HEK293 (cell line): ENCODE measurements around the gene MICU2.

Experiments
- CTCF ChIA-PET: fragments of 350-600 bp; formaldehyde crosslinking; extraction: SDS; loops from one replicate; lab custom pipeline; 2021; ENCODE audit warnings: antibody characterized with exemption; lab: Yijun Ruan, JAX
- POLR2A ChIA-PET: fragments of 300-600 bp; formaldehyde crosslinking; extraction: SDS; loops from one replicate; lab custom pipeline; 2020; ENCODE audit warnings: antibody characterized with exemption, inconsistent platforms; lab: Yijun Ruan, JAX
- H3K27ac ChIP-seq: fragments of 200-500 bp; sonication (Bioruptor generic); 2 replicates; pipeline ENCODE4 v1.5.1; 2014; ENCODE audit warnings: low read depth, low read length, control low read depth, inconsistent platforms; ENCODE audit errors: extremely low read depth
- H3K36me3 ChIP-seq, 2 experiments: fragments of 200-500 bp in 1 of 2; sonication (Bioruptor generic) in 1 of 2; 1 replicate in 1 of 2; 2 replicates in 1 of 2; pipeline ENCODE4 v1.5.1; 2014 to 2017; ENCODE audit warnings: inconsistent platforms in 2 of 2, low read length in 2 of 2; ENCODE audit not compliant: control insufficient read depth in 2 of 2, insufficient read depth in 1 of 2
- H3K4me1 ChIP-seq: fragments of 200-500 bp; sonication (Bioruptor generic); 2 replicates; pipeline ENCODE4 v1.5.1; 2014; ENCODE audit warnings: mild to moderate bottlenecking, low read length, inconsistent platforms; ENCODE audit not compliant: control insufficient read depth, insufficient read depth
- H3K4me3 ChIP-seq: 2 replicates; pipeline ENCODE4 v1.5.1; 2011; ENCODE audit warnings: low read depth, mild to moderate bottlenecking, control low read depth, low read length, moderate library complexity
- H3K9me3 ChIP-seq: fragments of 200-500 bp; sonication (Bioruptor generic); 2 replicates; pipeline ENCODE4 v1.5.1; 2014; ENCODE audit warnings: low read depth, low read length, inconsistent platforms; ENCODE audit not compliant: control insufficient read depth, insufficient read depth
- GLI2 ChIP-seq: fragments of 450-650 bp; formaldehyde crosslinking; IDR thresholded peaks from 2 replicates; pipeline ENCODE4; 2017; ENCODE audit warnings: missing biosample characterization, missing genetic modification characterization, low read depth, borderline replicate concordance
- KLF16 ChIP-seq: fragments of 450-650 bp; formaldehyde crosslinking; IDR thresholded peaks from 2 replicates; pipeline ENCODE4 v1.5.1; 2017; ENCODE audit warnings: missing biosample characterization, missing genetic modification characterization
- PRDM1 ChIP-seq: fragments of 450-650 bp; formaldehyde crosslinking; IDR thresholded peaks from 2 replicates; pipeline ENCODE4; 2016; ENCODE audit warnings: missing biosample characterization, missing genetic modification characterization
- SETDB1 ChIP-seq: IDR thresholded peaks from one replicate; pipeline ENCODE4 v1.6.1; 2017; ENCODE audit warnings: mild to moderate bottlenecking, low read length, moderate library complexity, mixed read lengths; ENCODE audit not compliant: insufficient read length
- SP3 ChIP-seq: fragments of 450-650 bp; formaldehyde crosslinking; IDR thresholded peaks from 2 replicates; pipeline ENCODE4 v1.5.1; 2016; ENCODE audit warnings: missing biosample characterization, missing genetic modification characterization
- ZFHX2 ChIP-seq: fragments of 450-650 bp; formaldehyde crosslinking; conservative IDR thresholded peaks from 2 replicates; pipeline ENCODE4 v1.5.1; 2016; ENCODE audit warnings: missing biosample characterization, missing genetic modification characterization
- ZNF155 ChIP-seq: fragments of 450-650 bp; formaldehyde crosslinking; IDR thresholded peaks from 2 replicates; pipeline ENCODE4 v1.5.1; 2016; ENCODE audit warnings: missing biosample characterization, missing genetic modification characterization
- ZNF169 ChIP-seq: fragments of 450-650 bp; formaldehyde crosslinking; IDR thresholded peaks from 2 replicates; pipeline ENCODE4 v1.5.1; 2016; ENCODE audit warnings: missing biosample characterization, missing genetic modification characterization
- ZNF175 ChIP-seq: fragments of 450-650 bp; formaldehyde crosslinking; IDR thresholded peaks from 2 replicates; pipeline ENCODE4 v1.5.1; 2016; ENCODE audit warnings: missing biosample characterization, missing genetic modification characterization
- ZNF311 ChIP-seq: fragments of 450-650 bp; formaldehyde crosslinking; IDR thresholded peaks from 2 replicates; pipeline ENCODE4 v1.5.1; 2017; ENCODE audit warnings: missing biosample characterization, missing genetic modification characterization, borderline replicate concordance
- ZNF335 ChIP-seq: fragments of 450-650 bp; formaldehyde crosslinking; conservative IDR thresholded peaks from 2 replicates; pipeline ENCODE4 v1.5.1; 2016; ENCODE audit warnings: missing biosample characterization, missing genetic modification characterization
- ZNF610 ChIP-seq: fragments of 450-650 bp; formaldehyde crosslinking; IDR thresholded peaks from 2 replicates; pipeline ENCODE4 v1.5.1; 2016; ENCODE audit warnings: missing biosample characterization, missing genetic modification characterization, borderline replicate concordance
- ZNF664 ChIP-seq: fragments of 450-650 bp; formaldehyde crosslinking; IDR thresholded peaks from 2 replicates; pipeline ENCODE4 v1.5.1; 2016; ENCODE audit warnings: missing biosample characterization, missing genetic modification characterization
- TF ChIP-seq, protein P1 (sequence below): fragments of 450-650 bp; formaldehyde crosslinking; IDR thresholded peaks from 2 replicates; pipeline ENCODE4 v1.5.1; 2016; ENCODE audit warnings: missing biosample characterization, missing genetic modification characterization, borderline replicate concordance
- TF ChIP-seq, protein P2 (sequence below): fragments of 450-650 bp; formaldehyde crosslinking; IDR thresholded peaks from 2 replicates; pipeline ENCODE4 v1.5.1; 2016; ENCODE audit warnings: missing biosample characterization, missing genetic modification characterization
- TF ChIP-seq, protein P3 (sequence below): fragments of 450-650 bp; formaldehyde crosslinking; IDR thresholded peaks from 2 replicates; pipeline ENCODE4 v1.5.1; 2017; ENCODE audit warnings: missing biosample characterization, mild to moderate bottlenecking, missing genetic modification characterization, moderate library complexity
- TF ChIP-seq, protein P4 (sequence below): fragments of 450-650 bp; formaldehyde crosslinking; IDR thresholded peaks from 2 replicates; pipeline ENCODE4 v1.5.1; 2016; ENCODE audit warnings: missing biosample characterization, missing genetic modification characterization
- TF ChIP-seq, protein P5 (sequence below): fragments of 450-650 bp; formaldehyde crosslinking; IDR thresholded peaks from 2 replicates; pipeline ENCODE4 v1.5.1; 2017; ENCODE audit warnings: missing biosample characterization, missing genetic modification characterization
- TF ChIP-seq, protein P6 (sequence below): fragments of 450-650 bp; formaldehyde crosslinking; IDR thresholded peaks from 2 replicates; pipeline ENCODE4 v1.5.1; 2016; ENCODE audit warnings: missing biosample characterization, missing genetic modification characterization
- TF ChIP-seq, protein P7 (sequence below): fragments of 450-650 bp; formaldehyde crosslinking; IDR thresholded peaks from 2 replicates; pipeline ENCODE4 v1.5.1; 2017; ENCODE audit warnings: missing biosample characterization, missing genetic modification characterization

The MICU2 gene

DNA sequence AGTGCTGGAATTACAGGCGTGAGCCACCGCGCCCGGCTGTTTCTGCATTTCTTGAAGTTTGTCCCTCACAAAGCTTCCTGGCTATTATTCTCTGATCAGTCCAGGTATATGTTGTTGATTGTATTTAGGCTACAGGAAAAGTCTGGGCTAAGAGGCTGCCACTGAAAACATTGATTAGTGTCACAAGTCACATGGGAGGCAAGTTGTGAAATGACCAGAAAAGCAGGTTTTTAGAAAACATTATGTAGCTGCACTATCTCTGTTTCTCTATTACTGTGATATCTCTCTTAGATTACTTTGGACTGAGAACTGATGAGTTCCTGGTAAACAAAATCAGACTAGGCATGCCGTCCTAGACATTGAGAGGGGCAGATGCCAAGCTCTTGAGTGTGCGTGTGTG is 128.9 kb downstream of the MICU2 start (continued):
- TF ChIP-seq, protein P1, sequence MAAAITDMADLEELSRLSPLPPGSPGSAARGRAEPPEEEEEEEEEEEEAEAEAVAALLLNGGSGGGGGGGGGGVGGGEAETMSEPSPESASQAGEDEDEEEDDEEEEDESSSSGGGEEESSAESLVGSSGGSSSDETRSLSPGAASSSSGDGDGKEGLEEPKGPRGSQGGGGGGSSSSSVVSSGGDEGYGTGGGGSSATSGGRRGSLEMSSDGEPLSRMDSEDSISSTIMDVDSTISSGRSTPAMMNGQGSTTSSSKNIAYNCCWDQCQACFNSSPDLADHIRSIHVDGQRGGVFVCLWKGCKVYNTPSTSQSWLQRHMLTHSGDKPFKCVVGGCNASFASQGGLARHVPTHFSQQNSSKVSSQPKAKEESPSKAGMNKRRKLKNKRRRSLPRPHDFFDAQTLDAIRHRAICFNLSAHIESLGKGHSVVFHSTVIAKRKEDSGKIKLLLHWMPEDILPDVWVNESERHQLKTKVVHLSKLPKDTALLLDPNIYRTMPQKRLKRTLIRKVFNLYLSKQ (tag by site-specific recombination): no peak

DNA sequence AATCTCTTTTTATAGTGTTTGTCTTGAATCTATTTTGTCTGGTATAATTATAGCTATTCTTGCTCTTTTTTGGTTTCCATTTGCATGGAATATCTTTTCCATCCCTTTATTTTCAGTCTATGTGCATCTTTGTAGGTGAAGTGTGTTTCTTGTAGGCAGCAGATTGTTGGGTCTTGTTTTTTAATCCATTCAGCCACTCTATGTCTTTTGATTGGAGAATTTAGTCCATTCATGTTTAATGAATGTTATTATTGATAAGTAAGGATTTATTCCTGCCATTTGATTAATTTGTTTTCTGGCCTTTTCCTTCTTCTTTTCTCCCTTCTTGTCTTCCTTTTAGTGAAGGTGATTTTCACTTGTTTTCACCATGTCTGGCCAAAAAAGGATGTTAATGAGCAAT is 133.2 kb downstream of the MICU2 start:
- H3K4me1 ChIP-seq: no peaks in the 10 kb centered on the region
- no peaks in the 10 kb centered on the region for H3K9me3 ChIP-seq
- TF ChIP-seq ZNF335 (tag by site-specific recombination): no peak
- peak; percentile 60 for TF ChIP-seq SETDB1
- TF ChIP-seq, all 188 proteins: peak for 1
- Histone ChIP-seq H3K36me3 (no peaks in the 10 kb centered on the region), H3K4me3 (no peak overlapping the region), H3K27ac (no peak overlapping the region)
- ChIA-PET POLR2A (no interaction called here), CTCF (no interaction called here)

DNA sequence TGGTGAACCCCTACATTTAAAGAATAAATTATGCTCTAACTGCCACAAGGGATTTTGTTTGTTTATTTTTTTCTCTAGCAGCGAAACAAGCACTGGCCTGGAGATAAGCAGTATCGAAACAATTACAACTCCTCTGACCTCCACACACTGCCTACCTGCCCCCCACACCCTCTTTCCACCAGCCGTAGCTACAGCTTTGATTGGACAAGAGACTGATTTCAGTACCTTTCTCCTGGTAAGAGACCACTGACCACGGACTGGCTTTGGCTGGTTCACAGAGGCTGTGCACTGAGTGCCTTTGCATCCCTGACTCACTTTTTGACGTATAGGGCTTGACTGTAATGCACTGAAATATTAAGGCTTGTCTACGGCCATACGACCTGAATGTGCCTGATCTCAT is 137.4 kb downstream of the MICU2 start:
- no peak overlapping the region for H3K27ac ChIP-seq
- CTCF ChIA-PET: interaction anchor here (1.5 to 2.3 kb wide), 2 partner anchors 10 to 11 kb away, joined by 5 to 7 read pairs; no protein-coding TSS in a partner anchor
- no peak overlapping the region for H3K4me3 ChIP-seq
- POLR2A ChIA-PET: no interaction called here
- H3K36me3 ChIP-seq: no peaks in the 10 kb centered on the region
- TF ChIP-seq, protein P2, sequence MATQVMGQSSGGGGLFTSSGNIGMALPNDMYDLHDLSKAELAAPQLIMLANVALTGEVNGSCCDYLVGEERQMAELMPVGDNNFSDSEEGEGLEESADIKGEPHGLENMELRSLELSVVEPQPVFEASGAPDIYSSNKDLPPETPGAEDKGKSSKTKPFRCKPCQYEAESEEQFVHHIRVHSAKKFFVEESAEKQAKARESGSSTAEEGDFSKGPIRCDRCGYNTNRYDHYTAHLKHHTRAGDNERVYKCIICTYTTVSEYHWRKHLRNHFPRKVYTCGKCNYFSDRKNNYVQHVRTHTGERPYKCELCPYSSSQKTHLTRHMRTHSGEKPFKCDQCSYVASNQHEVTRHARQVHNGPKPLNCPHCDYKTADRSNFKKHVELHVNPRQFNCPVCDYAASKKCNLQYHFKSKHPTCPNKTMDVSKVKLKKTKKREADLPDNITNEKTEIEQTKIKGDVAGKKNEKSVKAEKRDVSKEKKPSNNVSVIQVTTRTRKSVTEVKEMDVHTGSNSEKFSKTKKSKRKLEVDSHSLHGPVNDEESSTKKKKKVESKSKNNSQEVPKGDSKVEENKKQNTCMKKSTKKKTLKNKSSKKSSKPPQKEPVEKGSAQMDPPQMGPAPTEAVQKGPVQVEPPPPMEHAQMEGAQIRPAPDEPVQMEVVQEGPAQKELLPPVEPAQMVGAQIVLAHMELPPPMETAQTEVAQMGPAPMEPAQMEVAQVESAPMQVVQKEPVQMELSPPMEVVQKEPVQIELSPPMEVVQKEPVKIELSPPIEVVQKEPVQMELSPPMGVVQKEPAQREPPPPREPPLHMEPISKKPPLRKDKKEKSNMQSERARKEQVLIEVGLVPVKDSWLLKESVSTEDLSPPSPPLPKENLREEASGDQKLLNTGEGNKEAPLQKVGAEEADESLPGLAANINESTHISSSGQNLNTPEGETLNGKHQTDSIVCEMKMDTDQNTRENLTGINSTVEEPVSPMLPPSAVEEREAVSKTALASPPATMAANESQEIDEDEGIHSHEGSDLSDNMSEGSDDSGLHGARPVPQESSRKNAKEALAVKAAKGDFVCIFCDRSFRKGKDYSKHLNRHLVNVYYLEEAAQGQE (tag by site-specific recombination): no peak
- no peak for TF ChIP-seq ZNF175 (tag by site-specific recombination)
- TF ChIP-seq, protein P3, sequence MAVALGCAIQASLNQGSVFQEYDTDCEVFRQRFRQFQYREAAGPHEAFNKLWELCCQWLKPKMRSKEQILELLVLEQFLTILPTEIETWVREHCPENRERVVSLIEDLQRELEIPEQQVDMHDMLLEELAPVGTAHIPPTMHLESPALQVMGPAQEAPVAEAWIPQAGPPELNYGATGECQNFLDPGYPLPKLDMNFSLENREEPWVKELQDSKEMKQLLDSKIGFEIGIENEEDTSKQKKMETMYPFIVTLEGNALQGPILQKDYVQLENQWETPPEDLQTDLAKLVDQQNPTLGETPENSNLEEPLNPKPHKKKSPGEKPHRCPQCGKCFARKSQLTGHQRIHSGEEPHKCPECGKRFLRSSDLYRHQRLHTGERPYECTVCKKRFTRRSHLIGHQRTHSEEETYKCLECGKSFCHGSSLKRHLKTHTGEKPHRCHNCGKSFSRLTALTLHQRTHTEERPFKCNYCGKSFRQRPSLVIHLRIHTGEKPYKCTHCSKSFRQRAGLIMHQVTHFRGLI (tag by site-specific recombination): no peak
- no peak for TF ChIP-seq ZNF664 (tag by site-specific recombination)
- TF ChIP-seq, protein P4, sequence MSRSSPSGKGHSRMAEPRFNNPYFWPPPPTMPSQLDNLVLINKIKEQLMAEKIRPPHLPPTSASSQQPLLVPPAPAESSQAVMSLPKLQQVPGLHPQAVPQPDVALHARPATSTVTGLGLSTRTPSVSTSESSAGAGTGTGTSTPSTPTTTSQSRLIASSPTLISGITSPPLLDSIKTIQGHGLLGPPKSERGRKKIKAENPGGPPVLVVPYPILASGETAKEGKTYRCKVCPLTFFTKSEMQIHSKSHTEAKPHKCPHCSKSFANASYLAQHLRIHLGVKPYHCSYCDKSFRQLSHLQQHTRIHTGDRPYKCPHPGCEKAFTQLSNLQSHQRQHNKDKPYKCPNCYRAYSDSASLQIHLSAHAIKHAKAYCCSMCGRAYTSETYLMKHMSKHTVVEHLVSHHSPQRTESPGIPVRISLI (tag by site-specific recombination): no peak
- no peak for TF ChIP-seq ZNF155 (tag by site-specific recombination)
- TF ChIP-seq KLF16 (tag by site-specific recombination): no peak
- no peak for TF ChIP-seq ZNF311 (tag by site-specific recombination)
- TF ChIP-seq, protein P5, sequence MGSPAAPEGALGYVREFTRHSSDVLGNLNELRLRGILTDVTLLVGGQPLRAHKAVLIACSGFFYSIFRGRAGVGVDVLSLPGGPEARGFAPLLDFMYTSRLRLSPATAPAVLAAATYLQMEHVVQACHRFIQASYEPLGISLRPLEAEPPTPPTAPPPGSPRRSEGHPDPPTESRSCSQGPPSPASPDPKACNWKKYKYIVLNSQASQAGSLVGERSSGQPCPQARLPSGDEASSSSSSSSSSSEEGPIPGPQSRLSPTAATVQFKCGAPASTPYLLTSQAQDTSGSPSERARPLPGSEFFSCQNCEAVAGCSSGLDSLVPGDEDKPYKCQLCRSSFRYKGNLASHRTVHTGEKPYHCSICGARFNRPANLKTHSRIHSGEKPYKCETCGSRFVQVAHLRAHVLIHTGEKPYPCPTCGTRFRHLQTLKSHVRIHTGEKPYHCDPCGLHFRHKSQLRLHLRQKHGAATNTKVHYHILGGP (tag by site-specific recombination): no peak
- TF ChIP-seq PRDM1 (tag by site-specific recombination): no peak
- TF ChIP-seq ZFHX2 (tag by site-specific recombination): no peak
- no peak for TF ChIP-seq ZNF610
- TF ChIP-seq ZNF169 (tag by site-specific recombination): no peak
- TF ChIP-seq GLI2 (tag by site-specific recombination): no peak
- no peak for TF ChIP-seq SP3 (tag by site-specific recombination)
- TF ChIP-seq, protein P6, sequence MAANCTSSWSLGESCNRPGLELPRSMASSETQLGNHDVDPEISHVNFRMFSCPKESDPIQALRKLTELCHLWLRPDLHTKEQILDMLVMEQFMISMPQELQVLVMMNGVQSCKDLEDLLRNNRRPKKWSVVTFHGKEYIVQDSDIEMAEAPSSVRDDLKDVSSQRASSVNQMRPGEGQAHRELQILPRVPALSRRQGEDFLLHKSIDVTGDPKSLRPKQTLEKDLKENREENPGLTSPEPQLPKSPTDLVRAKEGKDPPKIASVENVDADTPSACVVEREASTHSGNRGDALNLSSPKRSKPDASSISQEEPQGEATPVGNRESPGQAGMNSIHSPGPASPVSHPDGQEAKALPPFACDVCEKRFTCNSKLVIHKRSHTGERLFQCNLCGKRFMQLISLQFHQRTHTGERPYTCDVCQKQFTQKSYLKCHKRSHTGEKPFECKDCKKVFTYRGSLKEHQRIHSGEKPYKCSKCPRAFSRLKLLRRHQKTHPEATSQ (tag by site-specific recombination): no peak
- TF ChIP-seq, protein P7, sequence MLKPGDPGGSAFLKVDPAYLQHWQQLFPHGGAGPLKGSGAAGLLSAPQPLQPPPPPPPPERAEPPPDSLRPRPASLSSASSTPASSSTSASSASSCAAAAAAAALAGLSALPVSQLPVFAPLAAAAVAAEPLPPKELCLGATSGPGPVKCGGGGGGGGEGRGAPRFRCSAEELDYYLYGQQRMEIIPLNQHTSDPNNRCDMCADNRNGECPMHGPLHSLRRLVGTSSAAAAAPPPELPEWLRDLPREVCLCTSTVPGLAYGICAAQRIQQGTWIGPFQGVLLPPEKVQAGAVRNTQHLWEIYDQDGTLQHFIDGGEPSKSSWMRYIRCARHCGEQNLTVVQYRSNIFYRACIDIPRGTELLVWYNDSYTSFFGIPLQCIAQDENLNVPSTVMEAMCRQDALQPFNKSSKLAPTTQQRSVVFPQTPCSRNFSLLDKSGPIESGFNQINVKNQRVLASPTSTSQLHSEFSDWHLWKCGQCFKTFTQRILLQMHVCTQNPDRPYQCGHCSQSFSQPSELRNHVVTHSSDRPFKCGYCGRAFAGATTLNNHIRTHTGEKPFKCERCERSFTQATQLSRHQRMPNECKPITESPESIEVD (tag by site-specific recombination): no peak
- no peaks in the 10 kb centered on the region for H3K4me1 ChIP-seq
- no peaks in the 10 kb centered on the region for H3K9me3 ChIP-seq
